Sciatic nerve (tissue), 2 donors: ENCODE measurements around the gene MAP2K5. TPM values are rescaled to one million over a fixed set of nuclear protein-coding genes. Genes with fewer than 3 reads are reported as not detected.
A peak's percentile ranks its signal among the peaks of the same experiment; 100 is the strongest.

Source experiments
- ATAC-seq: fragments of 200-7000 bp; cut with Tn5 transposase; one replicate; pipeline ENCODE4 v1.9.1; 2020; ENCODE audit warnings: mild to moderate bottlenecking, moderate library complexity
- DNase-seq: peaks from one replicate; pipeline ENCODE4 v3.0.0-alpha.2; 2020; ENCODE audit warnings: low spot score
- intact Hi-C: fragments of 100-400 bp; cut with DNase I; formaldehyde crosslinking; loops from one replicate; pipeline ENCODE4 v1.14.2; 2022
- total RNA-seq: library from RNA; stranded (reverse); fragmentation: NEBNext Ultra II Directional; extraction: Animal tissue kit (Norgen Biotek cat#: 25700); gene quantifications from one replicate; pipeline ENCODE4 v1.2.1, GENCODE V29; 2021
- donor health status: DM: no; HTN: no; CAD: no.
- donor health status: DM: no; HTN: no; CAD: no.

MAP2K5 gene
- total RNA-seq, 1 donor from 2014 or later, result 25.2 TPM

DNA sequence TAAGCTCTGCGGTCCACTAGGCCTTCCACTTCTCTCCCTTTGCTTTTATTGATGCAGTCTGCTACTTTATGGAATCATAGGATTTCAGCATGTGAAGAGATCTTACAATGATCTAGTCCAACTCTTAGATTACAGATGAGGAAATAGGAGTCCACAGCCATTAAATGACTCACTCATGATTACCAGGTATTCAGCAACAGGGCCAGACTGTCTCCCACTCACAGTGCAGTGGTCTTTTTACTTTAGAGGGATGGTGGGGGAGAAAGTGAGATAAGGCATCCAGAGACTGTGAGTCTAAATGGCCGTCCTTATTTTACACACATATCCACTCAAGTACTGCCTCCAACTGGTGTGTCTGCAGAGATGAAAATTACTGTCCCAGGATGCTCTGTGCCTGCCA is 194.3 kb downstream of the MAP2K5 start:
- ATAC-seq (no peak), DNase-seq (no peak)
- intact Hi-C loops, result no loop called here

DNA sequence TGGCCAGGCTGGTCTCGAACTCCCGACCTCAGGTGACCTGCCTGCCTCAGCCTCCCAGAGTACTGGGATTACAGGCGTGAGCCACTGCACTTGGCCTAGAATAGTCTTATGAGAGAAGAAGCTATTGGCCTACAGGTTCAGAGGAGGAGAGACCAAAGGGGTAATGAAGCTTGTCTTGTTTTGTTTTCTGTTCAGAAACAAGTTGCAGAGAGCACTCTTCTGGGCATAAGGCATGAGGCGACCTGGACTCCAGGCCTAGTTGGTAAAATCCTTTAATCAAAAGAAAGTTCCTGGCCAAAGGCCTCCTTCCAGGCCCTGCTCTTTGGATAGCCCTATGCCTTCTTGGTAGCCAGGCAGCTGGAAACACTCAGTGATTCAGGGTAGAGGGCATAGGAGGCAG is 195.6 kb downstream of the MAP2K5 start:
- intact Hi-C loops, result no loop called here
- DNase-seq, result no peak
- no peak for ATAC-seq

DNA sequence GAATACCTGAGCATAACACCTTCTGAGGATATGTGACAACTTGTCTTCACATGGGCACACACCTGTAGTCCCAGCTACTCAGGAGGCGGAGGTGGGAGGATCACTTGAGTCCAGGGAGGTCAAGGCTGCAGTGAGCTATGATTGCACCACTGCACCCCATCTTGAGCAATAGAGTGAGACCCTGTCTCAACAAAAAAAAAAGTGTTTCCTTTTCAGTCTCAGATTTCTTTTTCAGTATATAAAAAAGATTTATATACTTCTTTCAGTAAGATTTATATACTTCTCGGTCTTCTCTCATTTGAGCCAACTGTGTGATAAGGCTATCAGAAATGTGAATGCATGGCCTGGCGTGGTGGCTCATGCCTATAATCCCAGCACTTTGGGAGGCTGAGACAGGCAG is 197.9 kb downstream of the MAP2K5 start:
- ATAC-seq, result no peak
- no peak for DNase-seq
- intact Hi-C loops, result no loop called here

DNA sequence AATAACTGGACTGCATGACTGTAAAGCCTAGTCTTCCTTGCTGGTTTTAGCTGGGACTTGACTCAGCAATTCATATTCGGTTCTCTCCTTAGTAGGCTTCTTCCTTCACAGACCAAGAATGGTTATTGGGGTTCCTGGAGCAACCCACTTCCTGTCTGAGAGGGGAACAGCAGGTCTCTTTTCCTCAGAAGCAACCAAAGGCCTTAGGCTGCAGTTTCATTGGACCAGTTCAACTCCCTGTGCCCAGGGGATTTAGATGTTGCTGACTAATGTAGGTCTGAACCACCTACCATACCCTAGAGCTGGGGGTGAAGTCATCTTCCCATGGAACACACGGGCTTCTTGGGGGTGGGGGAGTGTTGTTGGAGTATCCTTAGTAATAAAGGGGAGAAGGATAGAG is 198.8 kb downstream of the MAP2K5 start:
- ATAC-seq, result no peak
- no peak for DNase-seq
- intact Hi-C loops, result no loop called here

DNA sequence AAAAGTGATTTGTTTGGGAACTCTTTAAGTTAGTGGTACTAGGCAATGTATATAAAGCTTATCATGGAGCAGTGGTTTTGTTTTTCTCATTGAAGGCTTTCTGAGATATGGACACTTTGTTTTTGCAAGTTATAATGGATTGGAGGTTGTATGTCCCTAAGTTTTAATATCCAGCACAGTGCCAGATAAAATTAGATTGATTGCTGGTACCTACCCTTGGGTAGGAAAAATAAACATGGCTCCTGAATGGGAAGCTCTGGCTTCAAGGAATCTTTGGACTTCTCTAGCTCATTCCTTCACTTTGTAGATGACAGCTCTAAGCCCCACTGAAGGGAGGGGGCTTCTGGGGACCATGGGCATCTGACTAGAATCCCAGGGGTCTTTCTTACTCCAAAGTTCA is 201.1 kb downstream of the MAP2K5 start:
- DNase-seq (no peak), ATAC-seq (no peak)
- intact Hi-C loops, result no loop called here

DNA sequence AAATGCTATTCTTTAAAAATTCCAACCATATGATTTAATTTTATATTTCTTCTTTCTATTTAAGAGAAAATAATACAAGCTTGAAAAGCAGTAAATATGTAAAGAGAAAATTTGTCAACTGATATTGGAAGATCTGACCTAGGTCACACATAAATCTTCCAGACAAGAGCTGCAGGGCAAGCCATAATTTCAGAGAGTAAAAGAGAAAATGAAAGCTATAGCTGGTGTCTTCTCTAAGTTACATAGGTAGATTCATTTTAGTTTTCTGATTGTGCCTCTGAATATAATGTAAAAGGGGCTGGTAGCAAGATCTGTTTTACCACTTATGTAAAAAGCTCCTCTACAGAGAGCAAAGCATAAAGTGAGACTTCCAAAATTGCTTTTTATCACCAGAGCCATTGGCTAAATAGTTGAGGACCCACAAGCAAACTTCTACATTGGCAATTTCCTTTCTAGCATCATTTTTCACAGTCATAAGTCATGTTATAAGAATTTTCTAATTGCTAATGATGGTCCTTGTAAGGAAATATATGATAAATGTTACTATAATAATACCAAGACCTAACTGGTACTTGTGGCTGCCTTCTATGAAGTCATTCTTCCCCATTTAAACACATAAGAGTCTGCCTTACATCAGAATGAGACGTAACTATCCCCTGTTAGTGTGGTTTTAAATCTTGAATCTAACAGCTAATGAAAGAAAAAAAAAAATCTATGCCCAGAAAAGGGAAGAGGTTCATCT is 202.0 kb downstream of the MAP2K5 start:
- intact Hi-C loops, result no loop called here
- no peak for DNase-seq
- no peak for ATAC-seq

DNA sequence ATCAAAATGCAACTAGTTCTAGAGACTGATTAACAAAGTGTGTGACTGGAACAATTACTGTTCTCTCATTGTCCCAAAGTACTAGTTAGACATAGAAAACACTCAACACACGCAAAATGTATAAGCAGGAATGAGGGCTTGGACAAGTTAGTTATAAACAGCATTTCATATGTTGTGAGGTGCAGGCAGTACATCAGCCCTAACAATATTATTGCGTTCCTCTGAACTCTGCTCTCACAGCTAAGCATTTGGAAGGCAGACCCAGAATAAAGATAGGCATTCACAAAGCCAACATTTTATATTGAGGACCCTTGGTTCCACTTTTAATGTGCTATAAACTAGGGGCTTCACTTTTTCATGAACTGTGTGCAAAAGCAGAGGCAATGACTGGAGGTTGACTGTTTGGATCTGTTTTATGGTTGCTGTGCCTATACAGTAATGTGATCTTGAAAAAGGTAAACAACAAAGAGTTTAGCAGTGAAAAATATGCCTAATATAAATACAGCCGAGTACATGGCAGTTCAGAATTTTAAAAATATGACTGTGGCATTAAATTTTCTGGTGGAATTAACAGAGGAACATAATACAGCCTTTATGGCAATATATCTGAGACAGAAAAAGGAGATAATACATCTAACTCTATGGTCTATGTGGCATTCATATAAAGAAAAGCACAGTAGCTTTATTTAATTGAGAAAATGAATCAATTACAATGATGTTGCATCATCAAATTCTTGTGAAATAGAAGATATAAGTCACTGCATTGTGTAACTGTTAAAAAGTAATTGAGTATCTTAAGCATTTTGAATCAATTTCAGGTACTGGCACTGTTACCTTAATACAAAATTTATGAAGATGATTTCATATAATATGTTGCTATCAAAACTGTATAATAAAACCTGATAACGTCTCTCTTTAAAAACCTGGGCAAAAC is 202.8 kb downstream of the MAP2K5 start:
- intact Hi-C loops, result no loop called here
- ATAC-seq, result peak; percentile 44
- DNase-seq, result no peak

DNA sequence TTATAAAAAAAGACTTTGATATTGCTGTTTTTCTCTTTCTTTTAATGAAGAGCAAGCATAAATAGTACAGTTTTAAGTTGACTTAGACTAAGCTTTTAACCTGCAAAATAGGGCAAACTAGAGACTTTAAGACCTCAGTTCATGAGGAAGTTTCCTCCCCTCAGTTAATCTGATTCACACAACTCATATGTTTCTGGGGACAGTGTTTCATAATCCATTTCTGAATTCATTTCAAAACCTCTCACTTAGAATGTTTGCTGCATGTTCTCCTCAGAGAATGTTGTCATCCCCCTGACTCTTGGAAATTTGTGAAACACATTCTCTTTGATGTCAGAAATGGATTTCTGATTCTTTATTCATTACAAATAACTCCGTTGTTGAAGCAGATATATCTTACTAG is 203.5 kb downstream of the MAP2K5 start:
- intact Hi-C loops, result no loop called here
- DNase-seq, result no peak
- ATAC-seq, result peak; percentile 78

DNA sequence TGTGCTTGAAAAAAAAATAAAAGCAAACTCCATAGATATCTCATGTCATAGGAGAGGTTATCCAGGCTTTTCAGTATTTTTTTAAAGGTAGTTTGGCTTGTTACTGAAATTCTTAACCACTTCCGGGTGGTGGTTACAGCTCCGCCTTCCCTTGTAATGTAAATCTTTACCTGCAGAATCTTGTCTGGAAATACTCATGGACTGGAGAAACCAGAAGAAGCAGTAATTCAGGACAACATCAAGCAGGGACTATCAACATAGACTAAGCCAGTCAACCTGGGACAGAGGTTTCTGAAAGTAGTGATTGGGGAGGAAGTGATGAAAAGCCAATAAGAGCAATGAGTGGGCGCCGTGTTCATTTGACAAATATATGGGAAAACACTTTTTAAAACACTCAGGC is 203.9 kb downstream of the MAP2K5 start:
- no peak for DNase-seq
- no peak for ATAC-seq
- intact Hi-C loops, result no loop called here

DNA sequence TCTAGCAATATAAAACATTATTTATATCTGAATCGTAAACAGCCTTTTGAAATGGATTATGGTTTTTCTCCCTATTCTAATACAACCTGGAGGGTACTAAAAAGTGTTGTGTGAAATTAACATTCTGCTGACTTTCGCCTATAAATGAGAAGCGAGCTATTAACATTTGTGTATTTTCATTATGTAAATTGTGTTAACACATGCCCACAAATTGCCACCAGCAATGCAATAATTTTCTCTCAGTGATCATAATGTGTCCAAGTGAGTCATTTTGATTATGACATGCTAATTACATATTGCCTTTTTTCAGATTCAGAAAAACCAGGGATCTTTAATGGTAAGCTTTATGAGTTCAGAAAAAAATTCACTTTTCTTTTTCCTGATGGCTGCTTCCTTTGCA is 205.4 kb downstream of the MAP2K5 start:
- intact Hi-C loops, result no loop called here
- ATAC-seq, result no peak
- no peak for DNase-seq

DNA sequence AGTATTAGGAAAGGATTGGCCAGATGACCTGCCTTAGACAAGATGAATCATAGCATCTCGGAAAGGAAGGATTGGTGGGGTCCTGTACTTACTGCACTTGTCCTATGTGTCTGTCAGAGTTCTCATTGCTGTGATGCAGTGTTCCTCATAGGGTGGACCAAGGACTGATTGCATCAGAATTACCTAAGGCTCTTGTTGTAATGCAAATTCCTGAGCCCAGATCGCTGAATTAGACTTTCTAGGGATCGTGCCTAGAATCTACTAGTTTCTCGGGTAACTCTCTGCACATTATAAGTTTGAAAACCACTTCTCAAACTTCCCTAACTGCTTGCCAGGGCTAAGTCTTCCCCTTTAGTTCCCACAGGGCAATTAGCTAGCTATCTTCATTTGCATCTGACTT is 207.9 kb downstream of the MAP2K5 start:
- DNase-seq, result no peak
- no peak for ATAC-seq
- intact Hi-C loops, result no loop called here

DNA sequence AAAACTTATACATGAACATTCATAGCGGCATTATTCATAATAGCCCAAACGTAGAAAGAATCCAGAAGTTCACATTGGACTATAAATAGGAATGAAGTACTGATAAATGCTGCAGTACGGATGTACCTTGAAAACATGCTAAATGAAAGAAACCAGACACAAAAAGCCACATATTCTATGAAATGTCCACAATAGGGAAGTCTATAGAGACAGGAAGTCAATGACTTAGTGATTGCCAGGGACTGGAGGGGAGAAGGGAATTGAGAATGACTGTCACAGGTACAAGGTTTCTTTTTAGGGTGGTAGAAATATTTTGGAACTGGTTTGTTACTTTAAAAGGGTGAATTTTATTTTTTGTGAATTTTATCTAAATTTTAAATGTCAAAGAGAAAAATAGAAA is 211.4 kb downstream of the MAP2K5 start:
- intact Hi-C loops, result no loop called here
- DNase-seq (no peak), ATAC-seq (no peak)

DNA sequence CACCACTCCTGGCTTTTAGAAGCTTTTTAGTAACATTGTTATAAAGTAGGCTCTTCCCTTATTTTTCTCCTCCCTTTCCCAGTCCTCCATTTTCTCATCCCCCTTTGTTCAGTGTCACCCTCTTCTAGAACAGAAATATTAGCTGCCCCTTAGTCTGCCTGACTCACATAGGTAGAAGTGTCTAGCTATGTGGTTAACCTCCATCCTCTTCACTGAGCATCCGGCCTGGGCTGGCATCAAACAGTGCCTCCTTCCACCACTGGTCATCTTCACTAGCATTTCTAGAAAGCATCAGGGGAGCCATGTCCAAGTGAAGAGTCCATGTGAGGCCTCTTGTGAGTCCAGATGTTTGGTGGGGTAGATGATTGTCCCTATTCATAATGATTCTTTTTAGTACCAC is 212.8 kb downstream of the MAP2K5 start:
- intact Hi-C loops, result no loop called here
- no peak for ATAC-seq
- no peak for DNase-seq

DNA sequence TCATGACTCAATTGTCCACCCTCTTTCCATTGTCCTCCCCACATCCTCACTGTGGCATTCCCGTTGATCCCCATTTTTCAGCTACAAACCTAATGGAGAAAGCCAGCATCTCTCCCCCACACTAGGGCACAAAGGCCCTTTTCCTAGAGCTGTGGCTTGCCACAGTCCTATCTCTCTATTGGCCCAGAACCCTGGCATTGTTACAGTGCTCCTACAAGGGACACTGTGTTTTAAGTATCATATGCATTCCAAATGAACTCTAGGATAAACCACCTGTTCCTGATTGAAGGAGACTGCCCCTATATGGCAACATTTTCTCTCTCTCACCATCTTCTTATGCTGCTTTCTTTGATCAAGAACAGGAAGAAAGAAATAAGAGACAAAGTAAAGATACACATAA is 213.4 kb downstream of the MAP2K5 start:
- intact Hi-C loops, result no loop called here
- ATAC-seq (no peak), DNase-seq (no peak)

DNA sequence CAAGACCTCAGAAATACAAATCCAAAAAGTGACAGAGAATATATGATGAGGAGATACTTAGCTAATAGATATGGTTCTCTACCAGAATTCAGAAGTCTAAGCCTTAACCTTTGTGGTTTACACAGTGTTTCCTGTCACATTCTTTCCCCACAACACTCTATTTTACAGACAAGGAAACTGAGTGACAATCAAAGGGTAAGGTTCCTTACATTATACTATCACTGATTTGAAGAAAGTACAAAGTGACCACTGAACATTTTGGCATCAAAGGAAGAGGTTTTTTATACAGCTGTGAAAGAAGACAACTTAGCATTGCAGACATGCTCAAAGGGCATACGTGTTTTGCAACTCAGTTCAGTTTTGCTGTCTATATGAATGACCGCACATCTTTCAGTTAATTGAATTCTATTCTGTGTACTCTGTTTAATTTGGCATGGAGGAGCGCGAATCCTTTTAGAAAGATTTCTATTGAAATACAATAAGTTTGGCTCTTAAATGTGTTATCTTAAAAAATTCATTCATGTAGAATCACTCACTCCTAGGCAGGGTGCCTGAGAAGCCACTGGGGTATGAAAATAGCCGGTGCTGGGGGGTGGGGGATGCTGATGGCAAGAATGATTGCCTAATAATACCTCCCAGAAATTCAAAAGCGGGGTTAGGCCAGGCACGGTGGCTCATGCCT is 216.3 kb downstream of the MAP2K5 start:
- intact Hi-C loops, result no loop called here
- ATAC-seq (no peak), DNase-seq (no peak)

DNA sequence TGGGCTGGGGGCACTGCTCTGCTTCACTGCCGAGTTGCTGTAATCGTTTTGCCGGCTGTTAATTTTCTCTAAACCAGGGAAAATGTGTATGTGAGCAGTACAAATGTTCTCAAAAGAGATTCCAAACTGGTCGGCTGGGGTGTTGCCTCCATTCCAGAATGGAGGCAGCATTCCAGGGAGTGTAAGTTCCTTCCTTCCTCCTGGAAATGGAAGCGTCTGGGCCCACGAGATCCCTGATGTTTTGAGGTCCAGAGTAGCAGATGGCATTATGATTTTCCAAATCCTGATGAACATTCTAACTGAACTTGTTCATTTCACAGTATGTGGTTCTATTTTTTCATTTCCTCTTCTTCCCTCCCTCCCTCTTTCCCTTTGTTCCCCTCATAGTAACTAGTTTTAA is 218.4 kb downstream of the MAP2K5 start:
- intact Hi-C loops, result no loop called here
- ATAC-seq (no peak), DNase-seq (no peak)

DNA sequence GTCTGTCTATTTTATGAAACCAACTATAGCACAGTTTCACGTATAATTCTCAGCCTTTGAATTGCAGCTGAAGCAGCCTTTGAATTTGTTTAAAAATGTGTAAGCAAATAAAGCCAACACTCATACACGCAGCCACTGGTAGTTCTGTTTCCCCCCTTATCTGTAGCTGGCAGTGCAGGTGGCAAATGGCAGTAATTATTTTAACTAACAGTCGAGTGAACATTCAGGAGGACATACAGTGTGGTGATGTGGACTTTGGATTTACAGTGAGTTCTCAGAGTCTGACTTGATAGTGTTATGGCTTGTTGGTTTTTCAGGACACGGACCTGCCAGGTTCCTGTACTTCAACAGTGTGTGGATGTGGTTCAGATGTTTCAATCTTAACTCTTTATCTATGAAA is 218.8 kb downstream of the MAP2K5 start:
- intact Hi-C loops, result no loop called here
- no peak for ATAC-seq
- no peak for DNase-seq

DNA sequence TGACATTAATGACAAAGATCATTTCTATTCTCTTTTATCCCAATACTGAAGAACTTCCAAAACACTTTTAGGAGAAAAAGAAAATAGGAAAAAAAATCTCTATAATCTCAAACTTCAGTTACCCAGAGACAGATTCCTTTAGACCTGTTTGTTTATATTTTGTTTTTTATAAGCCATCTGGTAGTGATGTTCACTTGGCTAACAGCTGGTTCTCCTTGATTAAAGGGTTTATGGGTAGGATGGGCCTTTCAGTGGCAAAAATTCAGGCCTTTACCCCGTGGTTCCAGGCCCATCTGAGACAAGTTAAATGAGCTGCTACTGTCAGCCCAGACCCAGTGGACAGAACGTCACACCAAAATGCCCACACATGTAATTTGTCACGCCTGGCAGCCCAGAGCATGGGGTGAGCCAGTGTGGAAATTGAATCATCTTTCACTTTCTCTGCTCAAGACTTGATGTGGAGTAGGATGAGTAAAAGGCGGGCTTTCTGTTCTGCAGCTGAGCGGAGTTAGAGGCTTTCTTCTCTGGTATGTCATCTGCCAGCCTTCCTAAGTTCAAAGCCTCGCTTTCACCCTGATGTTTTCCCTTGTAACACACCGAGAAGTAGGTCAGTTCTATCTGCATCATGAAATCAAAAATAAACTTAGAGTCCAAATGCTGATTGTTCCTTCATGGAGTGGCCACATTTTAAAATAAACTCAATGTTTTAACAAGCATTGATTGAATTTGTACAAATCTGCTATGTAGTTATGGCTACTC is 220.3 kb downstream of the MAP2K5 start:
- no peak for DNase-seq
- intact Hi-C loops, result no loop called here
- peak; percentile 53 for ATAC-seq

DNA sequence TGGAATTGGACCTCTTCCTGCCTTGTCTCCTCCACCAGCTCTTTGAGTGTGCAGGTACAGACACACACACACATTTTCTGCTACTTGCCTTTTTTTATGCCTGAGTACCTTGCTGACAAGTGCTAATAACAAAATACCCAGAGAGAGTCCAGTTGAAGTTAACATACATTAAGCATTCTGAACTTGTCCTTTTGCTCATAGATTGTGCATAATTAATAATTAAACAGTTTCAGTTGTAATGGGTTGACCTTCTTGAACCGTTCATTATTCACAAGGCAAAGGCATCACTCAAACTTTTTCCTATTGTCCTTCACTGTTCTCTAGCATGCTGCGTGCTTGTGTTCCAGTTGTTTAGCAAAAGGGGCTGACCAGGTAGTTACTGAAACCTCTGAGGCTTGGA is 223.2 kb downstream of the MAP2K5 start:
- DNase-seq (no peak), ATAC-seq (no peak)
- intact Hi-C loops, result no loop called here
